Heart right ventricle (tissue), 16 donors: Measurements from ENCODE around the gene HCK. TPM values are rescaled to one million over a fixed set of nuclear protein-coding genes. Genes with fewer than 3 reads are reported as not detected.
A peak's percentile ranks its signal among the peaks of the same experiment; 100 is the strongest.

Source experiments
- ATAC-seq, 8 donors: fragments of 200-7000 bp; cut with Tn5 transposase; one replicate each; pipeline ENCODE4 v1.9.1; 2020; ENCODE audit warnings: mild to moderate bottlenecking in 8 of 8, moderate library complexity in 8 of 8, moderate number of reproducible peaks in 1 of 8
- DNase-seq, 2 donors: peaks; one replicate each; pipeline ENCODE4 v3.0.0-alpha.2; 2020
- H3K27ac ChIP-seq, 10 donors: fragments of 200-600 bp; sonication (generic) in 2 of 10; one replicate each; pipeline versions ENCODE4 v1.5.0 to v1.8.0; 2020 to 2022; ENCODE audit warnings: mild to moderate bottlenecking in 3 of 10
- H3K27me3 ChIP-seq, 7 donors: fragments of 200-600 bp; one replicate each; pipeline ENCODE4 v1.8.0; 2021 to 2022; ENCODE audit warnings: mild to moderate bottlenecking in 2 of 7
- H3K36me3 ChIP-seq, 9 donors: fragments of 200-600 bp; sonication (generic) in 1 of 9; one replicate each; pipeline versions ENCODE4 v1.5.0 to v1.8.0; 2020 to 2022; ENCODE audit warnings: mild to moderate bottlenecking in 2 of 9
- H3K4me1 ChIP-seq, 9 donors: fragments of 200-600 bp; sonication (generic) in 1 of 9; one replicate each; pipeline versions ENCODE4 v1.5.0 to v1.8.0; 2020 to 2022; ENCODE audit warnings: mild to moderate bottlenecking in 4 of 9
- H3K4me3 ChIP-seq, 10 donors: fragments of 200-600 bp; sonication (generic) in 2 of 10; one replicate each; pipeline versions ENCODE4 v1.5.0 to v1.8.0; 2020 to 2022; ENCODE audit warnings: mild to moderate bottlenecking in 7 of 10, moderate library complexity in 2 of 10
- H3K9me3 ChIP-seq, 11 donors: fragments of 200-600 bp in 10 of 11; sonication (generic) in 2 of 11; one replicate each; pipeline versions ENCODE4 v1.5.0 to v1.8.0; 2013 to 2022; ENCODE audit warnings: mild to moderate bottlenecking in 2 of 11, control low read depth in 1 of 11, moderate library complexity in 1 of 11
- WGBS, 2 donors: extraction: QIAGEN DNeasy Blood & Tissue Kit; methylation state at CpG; one replicate each; pipeline ENCODE4 v1.1.7; 2013; ENCODE audit warnings: inconsistent platforms in 1 of 2; 5-methylcytosine and 5-hydroxymethylcytosine counted together
- intact Hi-C, 10 donors: fragments of 100-400 bp; cut with DNase I; formaldehyde crosslinking; loops; one replicate each; pipeline versions ENCODE4 v1.11.1 to v1.14.2; 2022
- polyA plus RNA-seq, 2 donors: library from polyadenylated mRNA; stranded (reverse); fragments of 200-250 nt; gene quantifications; one replicate each; pipeline ENCODE4 v1.2.3, GENCODE V29; 2013
- total RNA-seq, 10 donors: library from RNA; stranded (reverse); fragmentation: NEBNext Ultra II Directional in 3 of 10; extraction: Animal tissue kit (Norgen Biotek cat#: 25700) in 3 of 10; gene quantifications; one replicate each; pipeline versions ENCODE4 v1.2.1 to v1.2.4, GENCODE V29; 2021 to 2023
- TF ChIP-seq, protein P1 (sequence below), 9 donors: fragments of 200-600 bp; sonication (generic) in 2 of 9; IDR thresholded peaks; one replicate each; pipeline versions ENCODE4 v1.5.0 to v1.8.0; 2021 to 2022; ENCODE audit warnings: antibody characterized with exemption in 9 of 9, mild to moderate bottlenecking in 5 of 9, moderate library complexity in 1 of 9
- donor health status: Arrhythmogenic right ventricular cardiomyopathy.
- donor health status: ischemic (EF 13 %, LVEDD 7.1; RV severe dilation, severe dysfunction).
- donor health status: healthy with polysubstance abuse.
- donor health status: DM: no; HTN: yes; CAD: no.
- donor health status: DM: no; HTN: no; CAD: no.
- donor health status: ischemic (EF 25% LVEDD 6.9; RV normal size, moderate dysfunction).
- donor health status: ischemic (EF 25% LVEDD 5.7; RV mildly dilated, moderate dysfunction).
- donor health status: healthy.
- donor health status: DM: yes; HTN: yes; CAD: no.
- donor health status: Ischemic cardiomyopathy.
- donor health status: ischemic (EF 35%, LVEDD 5.7; RV mildly dilated, moderate dysfunction).
- donor health status: nonischemic (EF 11% LVEDD 7.7; RV severe dilation, severe dysfunction).
- donor health status: DM: yes; HTN: yes; CAD: no.
- donor health status: PGD.
- donor health status: ischemic (EF 29% LVEDD 5.4; RV normal size, mild dysfunction).
- donor health status: nonischemic (EF 23%, LVEDD 6.1; RV moderate dilation, normal function).

Gene HCK
- total and polyA plus RNA-seq, 12 donors: 1.6 to 22.9 (median 3.0) TPM

DNA sequence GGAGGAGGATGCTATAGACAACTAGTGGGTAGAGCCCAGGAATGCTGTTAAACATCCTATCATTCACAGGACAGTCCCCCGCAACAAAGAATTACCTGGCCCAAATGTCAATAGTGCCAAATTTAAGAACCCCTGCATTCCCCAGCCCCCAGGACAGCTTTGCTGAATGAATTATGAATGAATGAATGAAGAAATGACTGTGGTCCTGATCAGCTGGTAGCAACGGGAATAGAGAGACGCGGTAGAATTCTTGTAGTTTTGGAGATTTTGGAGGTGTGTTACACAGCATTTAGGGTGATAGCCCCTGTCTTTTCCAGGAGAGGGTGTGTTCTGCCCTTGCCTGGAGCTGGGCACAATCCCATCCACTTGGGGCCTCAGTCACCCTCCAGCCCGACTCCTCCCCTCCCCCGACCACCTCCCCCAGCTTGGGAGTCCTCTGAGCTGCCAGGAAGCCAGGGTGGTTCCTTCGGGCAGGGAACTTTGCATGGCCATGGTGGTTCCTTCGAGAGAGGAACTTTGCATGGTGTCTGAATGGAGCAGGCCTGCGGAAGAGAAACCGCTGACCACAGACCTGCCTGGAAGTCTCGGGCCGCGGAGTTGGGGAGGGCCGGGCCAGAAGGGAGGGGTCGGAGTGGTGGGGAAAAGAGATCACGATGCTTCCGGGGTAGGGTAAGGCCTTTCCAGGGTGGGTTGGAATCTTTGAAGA, 1.0 kb upstream of the HCK start:
- peak overlapping the region in 3 of 10 donors; percentile 44 to 67 (median 47) for H3K4me3 ChIP-seq
- H3K36me3 ChIP-seq: peaks cover 0 to 12% (median 0%) of the 10 kb centered on the region in 9 donors
- peak overlapping the region in 3 of 10 donors; percentile 44 to 96 (median 79) for H3K27ac ChIP-seq
- intact Hi-C loops: no loop called here
- ATAC-seq: peak; percentile 67 to 86 (median 78)
- peak; percentile 39 to 47 for DNase-seq
- peaks cover 0 to 37% (median 11%) of the 10 kb centered on the region in 9 donors for H3K4me1 ChIP-seq
- peaks cover 11 to 65% (median 60%) of the 10 kb centered on the region in 7 donors for H3K27me3 ChIP-seq
- H3K9me3 ChIP-seq: peaks cover 0 to 3% (median 0%) of the 10 kb centered on the region in 11 donors
- TF ChIP-seq, protein P1, sequence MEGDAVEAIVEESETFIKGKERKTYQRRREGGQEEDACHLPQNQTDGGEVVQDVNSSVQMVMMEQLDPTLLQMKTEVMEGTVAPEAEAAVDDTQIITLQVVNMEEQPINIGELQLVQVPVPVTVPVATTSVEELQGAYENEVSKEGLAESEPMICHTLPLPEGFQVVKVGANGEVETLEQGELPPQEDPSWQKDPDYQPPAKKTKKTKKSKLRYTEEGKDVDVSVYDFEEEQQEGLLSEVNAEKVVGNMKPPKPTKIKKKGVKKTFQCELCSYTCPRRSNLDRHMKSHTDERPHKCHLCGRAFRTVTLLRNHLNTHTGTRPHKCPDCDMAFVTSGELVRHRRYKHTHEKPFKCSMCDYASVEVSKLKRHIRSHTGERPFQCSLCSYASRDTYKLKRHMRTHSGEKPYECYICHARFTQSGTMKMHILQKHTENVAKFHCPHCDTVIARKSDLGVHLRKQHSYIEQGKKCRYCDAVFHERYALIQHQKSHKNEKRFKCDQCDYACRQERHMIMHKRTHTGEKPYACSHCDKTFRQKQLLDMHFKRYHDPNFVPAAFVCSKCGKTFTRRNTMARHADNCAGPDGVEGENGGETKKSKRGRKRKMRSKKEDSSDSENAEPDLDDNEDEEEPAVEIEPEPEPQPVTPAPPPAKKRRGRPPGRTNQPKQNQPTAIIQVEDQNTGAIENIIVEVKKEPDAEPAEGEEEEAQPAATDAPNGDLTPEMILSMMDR (IDR thresholded peaks at IDR 0.05): no peak
- 20 to 24% methylated on average over 17 of the region's 17 CpGs for WGBS, 2 donors

DNA sequence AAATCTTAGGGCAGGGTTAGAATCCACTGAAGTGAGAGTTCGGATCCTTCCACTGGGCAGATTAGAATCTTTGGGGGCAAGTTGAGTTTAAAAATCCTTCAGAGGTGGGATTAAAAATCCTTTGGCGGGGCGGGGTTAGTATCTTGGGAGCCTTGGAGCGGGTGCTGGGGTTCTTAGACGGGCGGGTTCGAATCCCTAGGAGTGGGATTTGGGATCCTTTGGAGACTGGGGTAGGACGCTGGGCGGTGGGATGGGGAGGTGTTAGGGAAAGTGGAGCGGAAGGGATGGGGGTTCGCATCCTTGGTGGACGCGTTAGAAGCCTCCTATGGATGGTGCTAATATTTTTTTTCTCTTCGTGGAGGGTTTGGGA, 337 bp upstream of the HCK start:
- TF ChIP-seq, protein P1 (IDR thresholded peaks at IDR 0.05): no peak
- H3K4me3 ChIP-seq: peak overlapping the region in 8 of 10 donors; percentile 17 to 67 (median 44)
- WGBS, 2 donors: 9% methylated on average over 13 to 14 of the region's 14 CpGs
- H3K27me3 ChIP-seq: peaks cover 11 to 71% (median 63%) of the 10 kb centered on the region in 7 donors
- DNase-seq: no peak
- peaks cover 0 to 42% (median 11%) of the 10 kb centered on the region in 9 donors for H3K4me1 ChIP-seq
- ATAC-seq: no peak
- H3K36me3 ChIP-seq: peaks cover 0 to 12% (median 0%) of the 10 kb centered on the region in 9 donors
- intact Hi-C loops: no loop called here
- peaks cover 0 to 3% (median 0%) of the 10 kb centered on the region in 11 donors for H3K9me3 ChIP-seq
- H3K27ac ChIP-seq: peak overlapping the region in 5 of 10 donors; percentile 68 to 96 (median 79)

DNA sequence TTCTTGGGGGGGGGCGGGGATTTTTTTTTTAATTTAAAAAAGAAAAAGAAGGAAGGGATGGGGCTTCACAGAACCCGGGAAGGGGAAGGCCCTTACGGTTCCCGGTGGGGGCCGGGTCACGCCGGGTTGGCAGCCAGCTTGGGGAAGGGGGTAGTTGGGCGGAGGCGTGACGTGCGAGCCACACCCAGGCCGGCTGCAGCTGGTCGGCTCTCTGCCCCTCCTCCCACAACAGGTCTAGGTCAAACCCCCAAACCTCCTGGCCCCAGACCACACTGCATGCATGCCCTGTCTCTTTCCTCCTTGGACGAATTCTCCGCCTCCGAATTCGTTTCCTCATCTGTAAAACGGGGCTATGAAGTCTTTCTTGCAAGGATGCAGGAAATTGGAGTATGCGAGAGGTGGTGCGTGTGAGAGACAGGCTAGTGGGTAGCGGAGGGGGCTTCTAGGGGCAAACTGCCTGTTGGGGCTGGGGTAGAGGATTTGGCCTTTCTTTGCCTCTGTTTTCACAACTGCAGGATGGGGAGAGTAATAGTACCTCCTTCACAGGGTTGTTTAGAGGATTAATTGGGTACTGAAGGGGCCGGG, 828 bp downstream of the HCK start:
- Histone ChIP-seq H3K27ac (peak overlapping the region in 3 of 10 donors; percentile 36 to 96 (median 70)), H3K27me3 (peaks cover 11 to 77% (median 70%) of the 10 kb centered on the region in 7 donors), H3K4me3 (peak overlapping the region in 8 of 10 donors; percentile 17 to 67 (median 44)), H3K4me1 (peaks cover 0 to 53% (median 11%) of the 10 kb centered on the region in 9 donors), H3K9me3 (peaks cover 0 to 3% (median 0%) of the 10 kb centered on the region in 11 donors), H3K36me3 (peaks cover 0 to 14% (median 0%) of the 10 kb centered on the region in 9 donors)
- peak; percentile 53 to 83 (median 68) for ATAC-seq
- intact Hi-C loops: no loop called here
- TF ChIP-seq, protein P1 (IDR thresholded peaks at IDR 0.05): no peak
- DNase-seq: peak; percentile 42 to 69
- 16% methylated on average over 21 of the region's 22 CpGs for WGBS, 2 donors

DNA sequence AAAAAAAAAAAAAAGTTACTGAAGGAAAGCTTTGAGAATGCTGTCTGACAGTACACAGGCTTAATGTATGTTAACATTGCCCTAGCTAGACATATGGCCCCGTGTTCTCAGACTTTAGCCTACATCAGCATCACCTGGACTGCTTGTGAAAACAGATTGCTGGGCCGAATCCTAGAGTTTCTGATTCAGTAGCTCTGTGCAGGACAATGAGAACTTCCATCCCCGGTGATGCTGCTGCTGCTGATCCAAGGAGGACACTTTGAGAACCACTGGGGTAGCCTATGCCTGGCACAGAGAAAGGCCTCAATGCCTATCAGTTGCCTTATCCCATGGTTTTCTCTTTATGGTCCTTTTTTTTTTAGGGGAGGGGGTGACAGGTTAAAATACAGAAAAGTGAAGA, 1.6 kb downstream of the HCK start:
- H3K4me3 ChIP-seq: peak overlapping the region in 3 of 10 donors; percentile 1 to 67 (median 47)
- H3K4me1 ChIP-seq: peaks cover 0 to 57% (median 11%) of the 10 kb centered on the region in 9 donors
- H3K9me3 ChIP-seq: peaks cover 0 to 3% (median 0%) of the 10 kb centered on the region in 11 donors
- TF ChIP-seq, protein P1 (IDR thresholded peaks at IDR 0.05): no peak
- peak overlapping the region in 1 of 10 donors; percentile 96 for H3K27ac ChIP-seq
- DNase-seq (no peak), ATAC-seq (no peak)
- H3K36me3 ChIP-seq: peaks cover 0 to 18% (median 0%) of the 10 kb centered on the region in 9 donors
- WGBS, 2 donors: 86 to 90% methylated on average over 3 of the region's 3 CpGs
- peaks cover 11 to 83% (median 74%) of the 10 kb centered on the region in 7 donors for H3K27me3 ChIP-seq
- intact Hi-C loops: no loop called here
